Stimulated activated CD4-positive, alpha-beta T cell treated with anti-CD3 and anti-CD28 coated beads, Interleukin-12 subunit alpha, Interleukin-12 subunit beta, amount 100 ng/mL, for 24 hours (primary cell): ENCODE measurements around the gene ZNF189.

Experiments
- DNase-seq, 2 experiments: peaks; one replicate each; pipeline ENCODE4 v3.0.0-alpha.2; 2020; ENCODE audit warnings: low read depth in 2 of 2

The ZNF189 gene

DNA sequence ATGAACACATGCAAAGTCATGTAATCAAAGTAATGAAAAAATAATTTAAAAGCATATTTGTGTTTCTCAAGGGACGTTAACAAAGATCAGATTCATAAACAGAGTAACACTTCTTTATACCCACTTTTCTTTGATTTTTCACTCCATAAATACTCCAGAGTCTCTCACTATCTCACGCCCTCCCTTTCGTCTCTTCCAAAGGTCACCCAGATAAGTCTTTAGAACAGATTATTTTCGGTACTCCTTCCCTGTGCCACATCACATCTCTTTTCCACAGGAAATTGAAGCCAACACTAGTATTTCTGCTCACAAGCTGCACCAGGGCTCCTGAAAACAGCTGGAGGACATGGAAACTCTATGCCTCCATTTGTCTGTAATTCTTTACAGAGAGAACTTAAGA is 52.3 kb downstream of the ZNF189 start:
- no peak for DNase-seq

DNA sequence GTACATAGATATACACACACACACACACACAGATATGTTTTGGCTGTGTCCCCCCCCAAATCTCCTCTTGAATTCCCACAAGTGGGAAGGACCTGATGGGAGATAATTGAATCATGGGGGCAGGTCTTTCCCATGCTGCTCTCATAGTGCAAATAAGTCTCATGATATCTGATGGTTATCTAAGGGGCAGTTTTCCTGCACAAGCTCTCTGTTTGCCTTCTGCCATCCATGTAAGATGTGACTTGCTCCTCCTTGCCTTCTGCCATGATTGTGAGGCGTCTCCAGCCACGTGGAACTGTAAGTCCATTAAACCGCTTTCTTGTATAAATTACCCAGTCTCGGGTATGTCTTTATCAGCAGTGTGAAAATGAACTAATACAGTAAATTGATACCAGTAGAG is 52.8 kb downstream of the ZNF189 start:
- DNase-seq, result no peak

DNA sequence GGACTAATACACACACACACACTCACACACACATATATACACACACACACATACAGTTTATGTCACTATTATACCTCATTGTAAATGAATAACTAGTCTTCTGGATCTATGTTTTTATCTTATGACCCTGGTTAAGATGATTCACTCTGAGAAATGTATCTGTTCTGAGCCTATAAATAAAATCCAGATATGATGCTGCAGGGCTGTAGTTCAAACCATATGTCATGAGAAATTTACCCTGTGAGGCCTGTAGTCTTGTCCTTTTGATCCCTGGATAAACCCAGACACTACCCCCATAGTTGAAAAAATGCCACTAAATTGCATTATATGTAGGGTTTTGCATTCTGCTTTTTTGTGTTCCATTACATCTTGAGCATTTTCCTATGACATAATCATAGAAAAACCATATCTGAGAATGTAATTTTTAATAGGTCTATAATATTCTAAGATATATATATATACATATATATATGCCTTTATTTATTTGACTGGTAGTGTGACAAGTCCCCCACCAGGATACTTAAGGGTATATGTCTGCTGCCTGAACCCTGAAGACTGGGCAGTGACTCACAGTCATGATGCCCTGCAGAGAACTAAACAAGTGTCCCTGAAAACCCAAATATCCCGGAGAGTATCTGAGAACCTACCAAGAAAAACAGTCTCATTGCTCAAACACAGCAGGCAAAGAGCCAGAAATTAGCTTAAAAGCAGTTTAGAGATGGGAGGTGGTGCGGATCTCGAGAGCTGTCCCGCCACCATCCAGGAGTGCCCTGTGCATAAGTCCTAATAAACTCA is 55.3 kb downstream of the ZNF189 start:
- no peak for DNase-seq

DNA sequence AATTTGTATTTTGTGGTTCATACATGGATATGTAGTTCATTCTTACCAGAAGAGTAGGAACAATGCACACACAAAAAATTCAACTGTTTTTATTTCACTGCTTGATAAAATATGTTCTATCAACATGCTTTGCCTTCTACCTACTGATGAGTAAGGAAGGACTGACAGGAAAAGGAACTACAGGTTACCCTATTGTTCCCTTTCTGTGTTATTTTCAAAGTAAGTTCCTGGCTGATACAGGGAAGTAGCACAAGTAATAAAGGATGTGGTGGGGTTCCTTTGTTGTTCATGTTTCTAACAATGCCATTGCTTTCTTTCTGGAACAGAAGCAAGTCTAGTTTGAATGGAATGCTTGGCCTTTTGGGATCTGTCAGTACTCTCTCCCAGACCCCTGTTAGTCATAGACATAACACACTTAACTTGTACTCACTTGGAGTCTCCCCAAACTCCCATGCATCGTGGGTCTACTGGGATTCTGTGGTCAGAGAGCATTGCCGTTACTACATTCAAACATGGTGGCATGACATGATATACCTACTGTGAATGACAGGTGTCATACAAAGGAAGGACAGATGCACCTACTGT is 57.1 kb downstream of the ZNF189 start:
- no peak for DNase-seq

DNA sequence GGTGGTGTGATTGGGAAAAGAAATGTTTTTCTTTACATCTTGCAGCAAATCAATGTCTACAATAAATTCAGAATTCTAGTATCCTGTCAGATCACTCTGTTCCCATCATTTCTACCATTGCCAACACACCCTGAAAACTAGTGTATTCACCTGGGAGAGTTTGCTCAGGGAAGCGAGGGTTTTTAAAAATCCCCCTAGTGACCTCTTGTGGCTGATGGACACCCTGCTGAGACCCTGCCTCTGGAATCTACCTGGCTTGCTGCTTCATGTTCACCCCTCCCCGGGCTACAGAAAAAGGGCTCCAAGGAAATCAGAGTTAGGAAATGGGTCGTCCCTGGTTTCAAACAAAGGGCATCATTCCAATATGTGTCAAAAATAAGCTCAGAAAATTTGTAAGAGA is 58.4 kb downstream of the ZNF189 start:
- DNase-seq, result no peak

DNA sequence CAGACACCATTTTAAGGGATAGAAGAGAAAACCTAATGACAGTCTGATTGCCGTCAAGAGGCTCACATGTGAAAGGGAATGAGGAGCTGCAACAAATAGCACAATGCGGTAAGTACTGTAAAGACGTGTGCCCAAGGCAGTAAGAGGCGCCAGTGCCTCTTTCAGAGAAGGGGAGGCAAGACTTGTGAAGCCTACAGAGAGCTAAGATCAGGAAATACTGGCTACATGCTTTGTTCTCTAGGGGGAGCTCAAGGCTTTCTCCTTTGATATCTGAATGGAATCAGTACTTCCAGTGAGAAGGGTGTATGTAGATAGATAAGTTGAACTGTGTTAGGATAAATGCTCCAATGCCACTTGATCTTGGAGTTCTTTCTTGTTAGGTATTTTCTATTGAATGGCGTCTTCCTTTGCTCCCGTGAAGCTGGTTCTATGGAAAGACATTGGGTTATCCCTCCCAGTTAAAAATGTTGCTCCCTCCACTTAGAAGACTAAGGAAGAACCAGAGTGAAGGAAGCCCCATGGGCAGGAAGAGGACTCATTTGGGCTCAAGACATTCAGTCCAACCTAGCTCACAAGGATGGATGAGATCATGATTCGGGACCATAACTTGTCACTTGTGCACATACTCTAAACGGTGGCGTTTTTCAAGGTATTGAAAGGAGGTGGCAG is 60.4 kb downstream of the ZNF189 start:
- DNase-seq, result no peak
